Colonic mucosa (tissue), 4 donors: ENCODE measurements around the gene ADCY2. TPM values are rescaled to one million over a fixed set of nuclear protein-coding genes. Genes with fewer than 3 reads are reported as not detected.
"Not testable (repeated sequence)": the region's sequence is repeated elsewhere in the genome, so short reads cannot be mapped to it uniquely, and the experiment has no call there.

ENCODE experiments used
- DNase-seq: peaks from one replicate; pipeline ENCODE4 v3.0.0-alpha.2; 2020
- H3K27ac ChIP-seq: fragments of 200-600 bp; one replicate; pipeline ENCODE4 v1.8.0; 2021
- H3K27me3 ChIP-seq: fragments of 200-600 bp; one replicate; pipeline ENCODE4 v1.8.0; 2021
- H3K36me3 ChIP-seq: fragments of 200-600 bp; one replicate; pipeline ENCODE4 v1.8.0; 2021
- H3K4me1 ChIP-seq: fragments of 200-600 bp; one replicate; pipeline ENCODE4 v1.8.0; 2021; ENCODE audit warnings: mild to moderate bottlenecking
- H3K4me3 ChIP-seq: fragments of 200-600 bp; one replicate; pipeline ENCODE4 v1.8.0; 2021
- H3K9ac ChIP-seq, 2 donors: one replicate each; pipeline ENCODE4 v1.7.0; 2013; ENCODE audit warnings: control low read depth in 2 of 2, low read depth in 2 of 2, low read length in 2 of 2
- H3K9me3 ChIP-seq: fragments of 200-600 bp; one replicate; pipeline ENCODE4 v1.8.0; 2021
- CTCF ChIP-seq: fragments of 200-600 bp; IDR thresholded peaks from one replicate; pipeline ENCODE4 v1.8.0; 2022; ENCODE audit warnings: antibody characterized with exemption, mild to moderate bottlenecking
- intact Hi-C: fragments of 100-400 bp; cut with DNase I; formaldehyde crosslinking; loops from one replicate; pipeline ENCODE4 v1.14.1; 2022
- total RNA-seq, 2 donors: library from RNA; stranded (reverse); fragmentation: NEBNext Ultra II Directional in 1 of 2; extraction: Animal tissue kit (Norgen Biotek cat#: 25700) in 1 of 2; gene quantifications; one replicate each; pipeline ENCODE4 v1.2.1, GENCODE V29; 2021
- donor health status: healthy.
- donor health status: DM: no; HTN: no; CAD: no.
- donor health status: DM: no; HTN: no; CAD: no.

Gene ADCY2
- total RNA-seq, 2 donors from 2014 or later = 0.67 to 1.9 TPM

DNA sequence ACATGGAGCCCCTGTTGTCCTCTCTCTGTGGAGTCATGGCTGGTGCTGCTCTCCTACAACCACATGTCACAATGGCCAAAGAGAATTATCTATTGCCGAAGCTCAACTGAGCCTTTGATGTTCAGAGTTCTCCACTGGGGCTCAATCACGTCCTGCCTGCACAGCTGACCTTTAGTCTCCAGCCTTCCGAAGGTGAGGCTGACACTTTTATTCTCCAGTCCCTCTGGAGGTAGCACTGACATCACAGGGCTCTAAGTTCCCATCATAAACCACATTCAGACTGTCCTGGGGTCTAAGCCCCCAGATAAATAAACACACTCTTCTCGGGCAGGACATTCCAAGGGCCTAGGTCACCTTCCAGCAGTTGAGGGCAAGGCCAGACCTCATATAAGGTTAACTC is 23.4 kb downstream of the ADCY2 start:
- Histone ChIP-seq H3K9me3 (no peaks in the 10 kb centered on the region), H3K36me3 (no peaks in the 10 kb centered on the region), H3K4me3 (no peak overlapping the region), H3K27ac (no peak overlapping the region), H3K9ac (no peak overlapping the region), H3K27me3 (no peaks in the 10 kb centered on the region), H3K4me1 (no peaks in the 10 kb centered on the region)
- DNase-seq = no peak
- intact Hi-C loops = no loop called here
- no peak for TF ChIP-seq CTCF

- Histone ChIP-seq H3K9ac (no peak overlapping the region), H3K4me1 (no peaks in the 10 kb centered on the region), H3K36me3 (no peaks in the 10 kb centered on the region), H3K9me3 (no peaks in the 10 kb centered on the region), H3K4me3 (no peak overlapping the region), H3K27me3 (no peaks in the 10 kb centered on the region), H3K27ac (no peak overlapping the region)
- DNase-seq = no peak
- intact Hi-C loops = no loop called here
- no peak for TF ChIP-seq CTCF
Observed at GRCh38 chr5:7419846-7420245, 23.9 kb downstream of the ADCY2 start.

DNA sequence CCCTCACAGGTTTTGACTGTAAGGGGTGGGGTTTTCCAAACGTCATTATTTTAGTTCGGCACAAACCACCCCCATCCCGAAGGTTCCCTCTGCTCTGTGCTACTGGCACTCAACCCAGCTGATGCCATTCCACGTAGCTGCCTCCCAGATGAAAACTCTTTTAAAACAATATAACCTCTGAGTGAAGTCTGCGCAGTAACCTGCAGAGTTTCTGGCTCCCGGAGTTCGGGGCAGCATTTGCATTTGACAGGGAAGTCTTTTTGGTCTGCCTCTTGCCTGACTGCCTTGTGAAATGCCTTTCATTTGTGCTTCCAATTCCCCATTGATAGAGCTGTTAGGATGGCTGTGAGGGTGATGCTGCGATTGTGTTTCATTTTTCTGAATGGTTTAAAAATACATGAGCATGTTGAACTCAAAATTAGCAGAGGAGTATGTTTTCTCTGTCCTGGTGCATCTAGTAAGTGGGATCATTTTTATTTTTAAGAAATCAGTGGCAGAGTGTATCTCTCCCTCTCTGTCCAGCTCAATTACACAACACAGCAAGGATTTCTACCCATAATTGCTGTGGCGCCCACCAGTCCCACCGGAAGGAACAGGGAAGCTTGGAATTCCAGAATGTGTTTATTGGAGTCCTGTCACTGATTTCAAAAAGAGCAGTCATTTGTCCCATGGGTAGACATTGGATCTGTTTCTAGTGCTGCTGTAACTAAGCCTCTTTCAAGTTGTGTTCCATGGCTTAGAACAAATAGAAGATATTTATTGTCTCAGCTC is 24.8 kb downstream of the ADCY2 start:
- H3K9ac ChIP-seq = no peak overlapping the region
- no peak overlapping the region for H3K4me3 ChIP-seq
- no peaks in the 10 kb centered on the region for H3K27me3 ChIP-seq
- intact Hi-C loops = no loop called here
- no peaks in the 10 kb centered on the region for H3K36me3 ChIP-seq
- no peak for DNase-seq
- TF ChIP-seq CTCF = no peak
- H3K4me1 ChIP-seq = no peaks in the 10 kb centered on the region
- no peak overlapping the region for H3K27ac ChIP-seq
- no peaks in the 10 kb centered on the region for H3K9me3 ChIP-seq

DNA sequence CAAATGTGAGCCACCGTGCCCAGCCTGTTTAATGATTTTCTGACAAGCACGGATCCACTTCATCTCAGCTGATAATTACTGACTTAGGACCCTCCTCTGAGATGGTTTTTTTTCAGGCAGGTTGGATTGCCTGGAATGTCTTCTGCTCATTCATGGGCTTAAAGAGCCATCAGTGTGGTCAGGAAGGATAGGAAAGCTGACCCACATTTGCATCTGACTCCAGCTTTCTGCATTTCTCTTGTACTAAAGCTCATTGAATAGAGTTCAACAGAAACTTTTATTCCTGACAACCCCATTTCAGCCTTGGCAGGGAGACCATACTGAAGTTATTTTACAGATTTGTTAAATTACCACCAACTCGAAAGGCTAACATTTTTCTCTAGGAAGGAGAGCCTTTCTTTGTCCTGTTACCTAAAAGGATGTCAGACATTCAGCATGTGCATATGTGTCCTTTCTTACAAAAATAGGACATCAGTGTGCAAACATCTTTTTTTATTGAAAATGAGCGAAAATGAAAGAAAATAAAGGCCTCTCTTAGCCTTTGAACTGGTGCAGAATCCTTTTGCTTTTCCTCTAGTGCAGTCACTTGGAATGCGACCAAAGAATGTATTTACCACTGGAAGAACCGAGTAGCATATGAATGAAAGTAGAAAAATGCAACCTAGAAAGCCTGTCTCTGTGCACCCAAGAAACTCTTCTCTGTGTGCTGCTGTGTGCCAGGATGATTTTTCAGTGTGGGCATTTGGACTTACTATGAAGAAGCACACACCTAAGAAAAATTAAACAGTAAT is 26.6 kb downstream of the ADCY2 start:
- DNase-seq = no peak
- no peak overlapping the region for H3K27ac ChIP-seq
- no peak for TF ChIP-seq CTCF
- no peaks in the 10 kb centered on the region for H3K4me1 ChIP-seq
- no peak overlapping the region for H3K4me3 ChIP-seq
- intact Hi-C loops = no loop called here
- no peaks in the 10 kb centered on the region for H3K9me3 ChIP-seq
- H3K36me3 ChIP-seq = no peaks in the 10 kb centered on the region
- no peak overlapping the region for H3K9ac ChIP-seq
- H3K27me3 ChIP-seq = no peaks in the 10 kb centered on the region

- H3K9ac ChIP-seq, H3K36me3 ChIP-seq, H3K9me3 ChIP-seq, intact Hi-C loops, H3K27ac ChIP-seq, H3K4me1 ChIP-seq, H3K27me3 ChIP-seq, H3K4me3 ChIP-seq, DNase-seq: not testable (repeated sequence)
Observed at GRCh38 chr5:7423231-7423630, 27.3 kb downstream of the ADCY2 start.

- intact Hi-C loops = no loop called here
- Histone ChIP-seq H3K4me3 (no peak overlapping the region), H3K9me3 (no peaks in the 10 kb centered on the region), H3K9ac (no peak overlapping the region), H3K27me3 (no peaks in the 10 kb centered on the region), H3K27ac (no peak overlapping the region), H3K36me3 (no peaks in the 10 kb centered on the region), H3K4me1 (no peaks in the 10 kb centered on the region)
- TF ChIP-seq CTCF = no peak
- no peak for DNase-seq
Observed at GRCh38 chr5:7425830-7426229, 29.9 kb downstream of the ADCY2 start.
